Endometrial microvascular endothelial cells (primary cell): ENCODE data around the gene LRP8. TPM values are rescaled to one million over a fixed set of nuclear protein-coding genes. Genes with fewer than 3 reads are reported as not detected.

Experiments
- in situ Hi-C: cut with HindIII; loops from 2 replicates; pipeline ENCODE4 v1.10.0; 2017; ENCODE audit warnings: low sequenced_read_pairs, low pct_unique_long_range_greater_than_20kb; ENCODE audit errors: inconsistent ontology term
- total RNA-seq: library from RNA; depleted of rRNA; stranded (reverse); fragments of >200 nt; gene quantifications from one replicate; pipeline ENCODE4 v1.2.3, GENCODE V29; 2015; ENCODE audit errors: inconsistent ontology term

LRP8 gene
- total RNA-seq, 1 donor from 2014 or later, result 44.5 TPM

- in situ Hi-C loops, result no loop called here
These were observed 34.4 kb upstream of the LRP8 start for GRCh38 chr1:53362270-53362669.

GRCh38 chr1:53361541-53361961 is 33.7 kb upstream of the LRP8 start:
- in situ Hi-C loops, result no loop called here

- in situ Hi-C loops, result no loop called here
These were observed 32.0 kb upstream of the LRP8 start for GRCh38 chr1:53359934-53360276.

- in situ Hi-C loops, result no loop called here
These were observed 31.5 kb upstream of the LRP8 start for GRCh38 chr1:53359225-53359933.

GRCh38 chr1:53356637-53357036 is 28.8 kb upstream of the LRP8 start:
- in situ Hi-C loops, result no loop called here

- in situ Hi-C loops, result no loop called here
These were observed 26.2 kb upstream of the LRP8 start for GRCh38 chr1:53354119-53354518.

GRCh38 chr1:53352561-53352960 is 24.7 kb upstream of the LRP8 start:
- in situ Hi-C loops, result no loop called here

GRCh38 chr1:53350853-53351767 is 23.2 kb upstream of the LRP8 start:
- in situ Hi-C loops, result no loop called here

- in situ Hi-C loops, result no loop called here
These were observed 22.3 kb upstream of the LRP8 start for GRCh38 chr1:53349968-53350852.

GRCh38 chr1:53349369-53349835 is 21.5 kb upstream of the LRP8 start:
- in situ Hi-C loops, result no loop called here

GRCh38 chr1:53348486-53349368 is 20.9 kb upstream of the LRP8 start:
- in situ Hi-C loops, result no loop called here

- in situ Hi-C loops, result no loop called here
These were observed 18.9 kb upstream of the LRP8 start for GRCh38 chr1:53346814-53347176.

GRCh38 chr1:53345996-53346813 is 18.3 kb upstream of the LRP8 start:
- in situ Hi-C loops, result no loop called here

GRCh38 chr1:53344921-53345838 is 17.3 kb upstream of the LRP8 start:
- in situ Hi-C loops, result no loop called here

- in situ Hi-C loops, result no loop called here
These were observed 16.2 kb upstream of the LRP8 start for GRCh38 chr1:53343831-53344668.
